ENCODE results near the gene IL4R.

DNA sequence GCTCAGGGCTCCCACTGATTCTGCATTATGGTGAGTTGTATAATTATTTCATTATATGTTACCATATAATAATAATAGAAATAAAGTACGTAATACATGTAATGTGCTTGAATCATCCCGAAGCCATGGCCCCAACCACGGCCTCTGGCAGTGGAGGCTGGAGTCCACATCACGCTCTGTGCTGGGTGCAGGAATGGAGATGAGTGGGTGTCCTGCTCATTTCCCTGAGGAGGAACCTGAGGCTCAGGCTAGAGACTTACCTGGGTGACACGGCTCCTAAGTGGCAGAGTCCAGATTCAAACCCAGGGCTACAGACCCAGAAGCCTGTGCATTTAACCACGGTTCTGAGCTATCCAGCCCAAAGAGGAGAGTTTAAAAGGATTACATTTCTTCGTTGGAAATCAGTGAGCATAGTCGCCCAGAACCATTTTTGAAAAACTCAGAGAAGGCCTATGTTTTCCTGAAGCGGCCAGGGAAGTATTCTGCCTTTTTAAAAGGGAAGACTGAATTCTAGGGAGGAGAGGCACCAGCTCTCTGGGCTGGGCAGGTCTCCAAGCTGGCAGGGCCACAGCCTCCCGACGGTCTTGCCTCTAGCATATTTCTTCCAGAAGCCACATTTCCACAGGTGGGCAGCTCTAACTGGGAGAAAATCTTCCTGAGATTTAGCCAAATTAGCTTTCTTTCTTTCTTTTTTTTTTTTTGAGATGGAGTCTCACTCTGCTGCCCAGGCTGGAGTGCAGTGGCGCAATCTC lies 6.7 kb downstream of the IL4R start:
- TF ChIP-seq, protein P1, sequence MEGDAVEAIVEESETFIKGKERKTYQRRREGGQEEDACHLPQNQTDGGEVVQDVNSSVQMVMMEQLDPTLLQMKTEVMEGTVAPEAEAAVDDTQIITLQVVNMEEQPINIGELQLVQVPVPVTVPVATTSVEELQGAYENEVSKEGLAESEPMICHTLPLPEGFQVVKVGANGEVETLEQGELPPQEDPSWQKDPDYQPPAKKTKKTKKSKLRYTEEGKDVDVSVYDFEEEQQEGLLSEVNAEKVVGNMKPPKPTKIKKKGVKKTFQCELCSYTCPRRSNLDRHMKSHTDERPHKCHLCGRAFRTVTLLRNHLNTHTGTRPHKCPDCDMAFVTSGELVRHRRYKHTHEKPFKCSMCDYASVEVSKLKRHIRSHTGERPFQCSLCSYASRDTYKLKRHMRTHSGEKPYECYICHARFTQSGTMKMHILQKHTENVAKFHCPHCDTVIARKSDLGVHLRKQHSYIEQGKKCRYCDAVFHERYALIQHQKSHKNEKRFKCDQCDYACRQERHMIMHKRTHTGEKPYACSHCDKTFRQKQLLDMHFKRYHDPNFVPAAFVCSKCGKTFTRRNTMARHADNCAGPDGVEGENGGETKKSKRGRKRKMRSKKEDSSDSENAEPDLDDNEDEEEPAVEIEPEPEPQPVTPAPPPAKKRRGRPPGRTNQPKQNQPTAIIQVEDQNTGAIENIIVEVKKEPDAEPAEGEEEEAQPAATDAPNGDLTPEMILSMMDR (conservative IDR thresholded peaks at IDR 0.05; ENCODE audit: low read depth in 2 of 2), result no peak
- TF ChIP-seq EZH2phosphoT487 (IDR thresholded peaks at IDR 0.05; ENCODE audit: unreplicated experiment) (no peak), EZH2 (IDR thresholded peaks at IDR 0.05; ENCODE audit: low read depth, unreplicated experiment) (no peak), POLR2AphosphoS5 (IDR thresholded peaks at IDR 0.05; ENCODE audit: low read depth) (no peak), ZNF331 (CRISPR knock-in tag; IDR thresholded peaks at IDR 0.05; ENCODE audit: low read depth) (no peak), JUNB (IDR thresholded peaks at IDR 0.05; ENCODE audit: unreplicated experiment) (no peak), ZNF114 (CRISPR knock-in tag; IDR thresholded peaks at IDR 0.05) (no peak), CREB1 (CRISPR knock-in tag; IDR thresholded peaks at IDR 0.05; ENCODE audit: low read depth) (no peak), NANOG (IDR thresholded peaks at IDR 0.05; ENCODE audit: borderline replicate concordance) (no peak), STAT1 (IDR thresholded peaks at IDR 0.05; ENCODE audit: unreplicated experiment) (no peak)
- TF ChIP-seq, protein P2, sequence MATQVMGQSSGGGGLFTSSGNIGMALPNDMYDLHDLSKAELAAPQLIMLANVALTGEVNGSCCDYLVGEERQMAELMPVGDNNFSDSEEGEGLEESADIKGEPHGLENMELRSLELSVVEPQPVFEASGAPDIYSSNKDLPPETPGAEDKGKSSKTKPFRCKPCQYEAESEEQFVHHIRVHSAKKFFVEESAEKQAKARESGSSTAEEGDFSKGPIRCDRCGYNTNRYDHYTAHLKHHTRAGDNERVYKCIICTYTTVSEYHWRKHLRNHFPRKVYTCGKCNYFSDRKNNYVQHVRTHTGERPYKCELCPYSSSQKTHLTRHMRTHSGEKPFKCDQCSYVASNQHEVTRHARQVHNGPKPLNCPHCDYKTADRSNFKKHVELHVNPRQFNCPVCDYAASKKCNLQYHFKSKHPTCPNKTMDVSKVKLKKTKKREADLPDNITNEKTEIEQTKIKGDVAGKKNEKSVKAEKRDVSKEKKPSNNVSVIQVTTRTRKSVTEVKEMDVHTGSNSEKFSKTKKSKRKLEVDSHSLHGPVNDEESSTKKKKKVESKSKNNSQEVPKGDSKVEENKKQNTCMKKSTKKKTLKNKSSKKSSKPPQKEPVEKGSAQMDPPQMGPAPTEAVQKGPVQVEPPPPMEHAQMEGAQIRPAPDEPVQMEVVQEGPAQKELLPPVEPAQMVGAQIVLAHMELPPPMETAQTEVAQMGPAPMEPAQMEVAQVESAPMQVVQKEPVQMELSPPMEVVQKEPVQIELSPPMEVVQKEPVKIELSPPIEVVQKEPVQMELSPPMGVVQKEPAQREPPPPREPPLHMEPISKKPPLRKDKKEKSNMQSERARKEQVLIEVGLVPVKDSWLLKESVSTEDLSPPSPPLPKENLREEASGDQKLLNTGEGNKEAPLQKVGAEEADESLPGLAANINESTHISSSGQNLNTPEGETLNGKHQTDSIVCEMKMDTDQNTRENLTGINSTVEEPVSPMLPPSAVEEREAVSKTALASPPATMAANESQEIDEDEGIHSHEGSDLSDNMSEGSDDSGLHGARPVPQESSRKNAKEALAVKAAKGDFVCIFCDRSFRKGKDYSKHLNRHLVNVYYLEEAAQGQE (IDR thresholded peaks at IDR 0.05; ENCODE audit: unreplicated experiment), result no peak
- TF ChIP-seq, protein P3, sequence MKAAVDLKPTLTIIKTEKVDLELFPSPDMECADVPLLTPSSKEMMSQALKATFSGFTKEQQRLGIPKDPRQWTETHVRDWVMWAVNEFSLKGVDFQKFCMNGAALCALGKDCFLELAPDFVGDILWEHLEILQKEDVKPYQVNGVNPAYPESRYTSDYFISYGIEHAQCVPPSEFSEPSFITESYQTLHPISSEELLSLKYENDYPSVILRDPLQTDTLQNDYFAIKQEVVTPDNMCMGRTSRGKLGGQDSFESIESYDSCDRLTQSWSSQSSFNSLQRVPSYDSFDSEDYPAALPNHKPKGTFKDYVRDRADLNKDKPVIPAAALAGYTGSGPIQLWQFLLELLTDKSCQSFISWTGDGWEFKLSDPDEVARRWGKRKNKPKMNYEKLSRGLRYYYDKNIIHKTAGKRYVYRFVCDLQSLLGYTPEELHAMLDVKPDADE (IDR thresholded peaks at IDR 0.05), result no peak

Data from GM23338 (cell line).